HUES48 (cell line): ENCODE results near the gene ZNF816.

Source experiments
- H3K27ac ChIP-seq: one replicate; pipeline ENCODE4 v1.7.0; 2013; ENCODE audit warnings: low read depth, low read length, inconsistent platforms
- H3K27me3 ChIP-seq: 2 replicates; pipeline ENCODE4 v1.6.1; 2013; ENCODE audit warnings: mild to moderate bottlenecking, low read length; ENCODE audit not compliant: control insufficient read depth, insufficient read depth
- H3K36me3 ChIP-seq: 2 replicates; pipeline ENCODE4 v1.6.1; 2013; ENCODE audit warnings: low read length; ENCODE audit not compliant: control insufficient read depth, insufficient read depth
- H3K4me1 ChIP-seq: 2 replicates; pipeline ENCODE4 v1.6.1; 2013; ENCODE audit warnings: mild to moderate bottlenecking, low read length; ENCODE audit not compliant: control insufficient read depth, insufficient read depth
- H3K4me3 ChIP-seq: 2 replicates; pipeline ENCODE4 v1.5.1; 2013; ENCODE audit warnings: mild to moderate bottlenecking, low read depth, low read length
- H3K9ac ChIP-seq: 2 replicates; pipeline ENCODE4 v1.6.1; 2013; ENCODE audit warnings: mild to moderate bottlenecking, low read depth, low read length, moderate library complexity
- H3K9me3 ChIP-seq: 2 replicates; pipeline ENCODE4 v1.6.1; 2013; ENCODE audit warnings: low read length; ENCODE audit not compliant: control insufficient read depth, insufficient read depth

Gene ZNF816

DNA sequence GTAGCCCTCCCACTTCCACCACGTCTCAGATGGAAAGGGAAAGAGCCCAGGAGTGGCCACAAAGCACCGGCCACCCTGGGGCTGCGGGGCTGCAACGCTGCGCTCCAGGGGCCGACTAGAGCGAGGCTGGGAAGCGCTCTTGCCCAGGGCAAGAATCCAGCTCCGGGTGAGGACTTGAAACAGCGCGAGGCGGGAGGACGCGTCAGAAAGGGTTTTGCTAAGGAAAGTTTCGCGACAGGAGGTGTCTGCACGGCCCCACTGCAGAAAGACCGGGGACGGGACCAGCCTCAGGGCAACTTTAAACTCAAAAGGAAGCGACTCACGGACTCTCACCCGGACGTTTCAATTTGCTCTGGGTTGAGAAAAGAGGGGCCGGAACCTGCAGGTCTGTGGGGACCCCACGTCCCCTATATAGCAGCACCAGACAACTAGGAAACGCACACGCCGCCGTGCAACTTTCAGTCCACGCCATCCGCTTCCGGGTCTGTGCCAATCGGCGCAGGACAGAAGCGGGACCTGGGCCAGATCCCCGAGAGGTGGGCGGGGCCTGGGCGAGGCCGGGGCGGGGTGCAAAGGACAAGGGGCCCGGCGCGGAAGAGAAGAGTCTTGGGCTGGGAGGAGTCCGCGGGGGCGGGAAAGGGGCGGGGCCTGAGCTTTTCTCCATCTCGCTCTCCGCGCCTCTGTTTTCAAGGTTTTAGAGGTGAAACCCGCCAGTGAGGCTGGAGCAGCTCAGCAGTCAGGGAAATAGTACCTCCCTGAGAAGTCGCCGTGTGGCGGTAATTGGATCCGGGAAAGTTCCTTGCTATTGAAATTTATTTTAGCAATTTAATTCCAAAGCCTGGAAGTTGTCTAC, at the start of gene ZNF816:
Gene ZNF816 (minus strand): TSS at position 488 of the 853 bp plus-strand sequence. CDS start 6,792 bp downstream, outside the sequence.
- Histone ChIP-seq H3K27ac (peak within 1 kb of the TSS; percentile 89), H3K9ac (peak within 1 kb of the TSS; percentile 73), H3K4me1 (peaks cover 10% of the 10 kb centered on the region; the same call in 1 of the 2 replicates), H3K4me3 (peak within 1 kb of the TSS; percentile 97), H3K36me3 (peaks cover 15% of the 10 kb centered on the region; the same call in 1 of the 2 replicates), H3K27me3 (no peaks in the 10 kb centered on the region), H3K9me3 (peaks cover 6% of the 10 kb centered on the region; the same call in 1 of the 2 replicates)

DNA sequence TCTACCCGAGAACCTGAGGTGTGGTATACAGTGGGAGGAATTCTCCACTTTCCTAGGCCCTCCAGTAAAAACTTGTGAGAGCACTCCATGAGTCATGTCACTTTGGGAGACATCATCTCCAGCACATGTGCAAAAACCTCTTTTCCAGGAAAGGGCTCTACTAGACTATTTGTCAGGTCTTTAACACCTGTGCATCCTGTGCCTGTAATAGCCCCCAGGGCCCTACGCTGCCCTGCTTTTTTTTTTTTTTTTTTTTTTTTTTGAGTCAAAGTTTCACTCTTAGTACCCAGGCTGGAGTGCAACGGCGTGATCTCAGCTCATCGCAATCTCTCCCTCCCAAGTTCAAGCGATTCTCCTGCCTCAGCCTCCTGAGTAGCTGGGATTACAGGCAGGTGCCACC, 49.3 kb upstream of the ZNF816 start:
- no peaks in the 10 kb centered on the region for H3K4me1 ChIP-seq
- no peaks in the 10 kb centered on the region for H3K27me3 ChIP-seq
- no peaks in the 10 kb centered on the region; the same call in 1 of the 2 replicates for H3K9me3 ChIP-seq
- no peak overlapping the region for H3K9ac ChIP-seq
- no peaks in the 10 kb centered on the region for H3K36me3 ChIP-seq
- H3K27ac ChIP-seq: no peak overlapping the region
- H3K4me3 ChIP-seq: no peak overlapping the region

DNA sequence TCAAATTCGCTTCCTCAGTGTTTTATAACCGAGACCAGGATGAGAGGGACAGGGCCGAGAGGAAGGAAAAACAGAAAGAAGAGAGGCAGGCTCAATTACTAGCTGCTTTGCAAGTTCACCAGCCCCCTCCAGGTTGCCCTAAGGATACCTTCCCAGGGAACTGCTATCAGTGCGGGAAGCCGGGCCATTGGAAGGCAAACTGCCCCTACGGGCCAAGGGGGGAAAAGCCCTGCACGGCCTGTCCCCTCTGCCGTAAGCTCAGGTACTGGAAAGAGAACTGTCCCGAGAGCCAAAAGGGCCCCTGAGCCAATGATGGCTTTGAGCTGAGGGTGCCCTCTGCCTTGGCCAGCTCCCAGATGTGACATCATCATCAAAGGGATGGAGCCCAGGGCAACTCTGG, 47.8 kb upstream of the ZNF816 start:
- Histone ChIP-seq H3K9me3 (no peaks in the 10 kb centered on the region; the same call in 1 of the 2 replicates), H3K4me3 (no peak overlapping the region), H3K9ac (no peak overlapping the region), H3K36me3 (no peaks in the 10 kb centered on the region), H3K4me1 (no peaks in the 10 kb centered on the region), H3K27ac (no peak overlapping the region), H3K27me3 (no peaks in the 10 kb centered on the region)

DNA sequence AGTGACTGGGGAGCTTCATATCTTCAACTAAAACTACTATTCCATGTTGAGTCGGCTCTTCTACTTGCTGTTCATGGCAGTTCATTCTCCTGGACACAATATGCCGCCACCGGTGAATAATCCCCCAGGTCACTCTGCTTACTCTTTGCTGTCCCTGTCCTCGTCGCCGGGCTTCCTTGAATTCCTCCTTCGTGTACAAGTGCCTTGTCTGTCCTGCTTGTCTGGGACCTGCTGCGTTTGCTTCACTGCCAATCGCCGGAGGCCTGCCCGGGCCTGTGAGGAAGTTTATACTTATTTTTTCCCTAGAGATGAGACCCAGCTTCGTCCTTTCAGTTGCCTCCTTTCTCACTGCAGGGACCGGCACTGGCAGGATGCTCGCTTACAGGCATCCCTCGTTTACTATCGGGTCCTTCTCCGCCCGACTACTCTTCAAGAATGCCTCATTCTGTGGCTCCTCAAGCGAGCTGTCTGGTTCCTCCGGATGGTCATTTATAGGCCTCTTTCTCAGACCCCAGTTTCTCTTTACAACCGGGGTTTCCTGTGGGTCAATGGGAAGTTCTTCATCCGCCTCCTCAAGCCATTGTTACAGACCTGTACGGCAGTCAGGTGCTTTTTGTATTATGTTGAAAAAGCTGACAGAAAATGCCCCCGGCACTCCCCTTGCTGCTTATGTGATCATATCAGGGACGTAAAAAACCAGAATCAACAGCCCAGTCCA, 45.5 kb upstream of the ZNF816 start:
- no peaks in the 10 kb centered on the region; the same call in 1 of the 2 replicates for H3K9me3 ChIP-seq
- H3K27ac ChIP-seq: no peak overlapping the region
- no peaks in the 10 kb centered on the region for H3K4me1 ChIP-seq
- no peaks in the 10 kb centered on the region for H3K27me3 ChIP-seq
- H3K9ac ChIP-seq: no peak overlapping the region
- H3K4me3 ChIP-seq: no peak overlapping the region
- no peaks in the 10 kb centered on the region for H3K36me3 ChIP-seq

DNA sequence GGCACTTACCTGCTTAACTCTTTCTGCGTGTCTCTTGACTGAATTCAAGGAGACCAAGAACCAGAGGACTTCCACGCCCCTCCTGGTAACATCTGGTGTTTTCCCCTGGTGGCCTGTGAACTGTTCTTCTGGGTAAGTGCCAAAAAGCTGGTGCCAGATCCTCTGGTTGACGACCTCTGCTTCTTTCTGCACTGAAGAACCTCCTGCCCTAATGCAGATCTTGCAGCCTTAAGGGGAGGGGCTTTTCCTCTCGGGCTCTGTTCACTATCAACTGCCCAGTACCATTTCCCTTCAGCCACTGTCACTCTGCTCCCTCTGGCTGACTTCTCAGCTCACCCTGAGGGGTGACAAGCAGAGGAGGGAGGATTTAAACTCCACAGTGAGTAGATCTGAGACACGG, 44.9 kb upstream of the ZNF816 start:
- Histone ChIP-seq H3K9ac (no peak overlapping the region), H3K27ac (no peak overlapping the region), H3K4me1 (no peaks in the 10 kb centered on the region), H3K9me3 (no peaks in the 10 kb centered on the region; the same call in 1 of the 2 replicates), H3K27me3 (no peaks in the 10 kb centered on the region), H3K4me3 (no peak overlapping the region), H3K36me3 (no peaks in the 10 kb centered on the region)

DNA sequence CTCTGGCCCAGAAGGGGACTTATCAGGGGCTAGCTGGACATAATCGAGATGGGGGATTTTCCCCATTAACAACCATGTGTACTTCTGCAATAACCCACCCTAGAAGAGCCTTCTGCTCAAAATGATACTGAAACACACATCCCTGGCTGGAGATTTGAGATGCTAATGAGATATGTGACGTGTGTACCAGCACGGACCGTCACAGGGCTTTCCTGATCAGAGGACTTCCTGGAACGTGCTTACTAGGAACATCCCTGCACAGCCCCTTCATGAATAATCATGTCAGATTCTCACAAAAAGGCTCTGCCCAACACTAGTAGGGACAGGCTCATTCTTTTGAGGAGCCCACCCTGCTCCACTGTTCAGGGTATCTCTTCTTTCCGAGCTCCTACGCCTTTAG, 44.5 kb upstream of the ZNF816 start:
- Histone ChIP-seq H3K4me3 (no peak overlapping the region), H3K36me3 (no peaks in the 10 kb centered on the region), H3K4me1 (no peaks in the 10 kb centered on the region), H3K27ac (no peak overlapping the region), H3K27me3 (no peaks in the 10 kb centered on the region), H3K9me3 (no peaks in the 10 kb centered on the region; the same call in 1 of the 2 replicates), H3K9ac (no peak overlapping the region)

DNA sequence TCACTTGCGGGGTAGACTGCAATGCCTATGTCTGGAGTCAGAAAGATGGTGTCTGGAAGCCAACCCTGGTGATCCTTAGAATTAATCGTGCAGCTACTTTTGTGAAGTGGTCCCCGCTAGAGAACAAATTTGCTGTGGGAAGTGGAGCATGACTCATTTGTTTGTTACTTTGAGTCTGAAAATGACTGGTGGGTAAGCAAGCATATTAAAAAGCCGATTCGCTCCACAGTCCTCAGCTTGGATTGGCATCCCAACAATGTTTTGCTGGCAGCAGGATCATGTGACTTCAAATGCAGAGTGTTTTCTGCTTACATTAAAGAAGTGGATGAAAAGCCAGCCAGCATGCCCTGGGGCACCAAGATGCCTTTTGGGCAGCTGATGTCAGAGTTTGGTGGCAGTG, 41.6 kb upstream of the ZNF816 start:
- H3K27ac ChIP-seq: no peak overlapping the region
- H3K36me3 ChIP-seq: no peaks in the 10 kb centered on the region
- no peaks in the 10 kb centered on the region; the same call in 1 of the 2 replicates for H3K9me3 ChIP-seq
- no peaks in the 10 kb centered on the region for H3K27me3 ChIP-seq
- no peak overlapping the region for H3K4me3 ChIP-seq
- no peak overlapping the region for H3K9ac ChIP-seq
- no peaks in the 10 kb centered on the region for H3K4me1 ChIP-seq

DNA sequence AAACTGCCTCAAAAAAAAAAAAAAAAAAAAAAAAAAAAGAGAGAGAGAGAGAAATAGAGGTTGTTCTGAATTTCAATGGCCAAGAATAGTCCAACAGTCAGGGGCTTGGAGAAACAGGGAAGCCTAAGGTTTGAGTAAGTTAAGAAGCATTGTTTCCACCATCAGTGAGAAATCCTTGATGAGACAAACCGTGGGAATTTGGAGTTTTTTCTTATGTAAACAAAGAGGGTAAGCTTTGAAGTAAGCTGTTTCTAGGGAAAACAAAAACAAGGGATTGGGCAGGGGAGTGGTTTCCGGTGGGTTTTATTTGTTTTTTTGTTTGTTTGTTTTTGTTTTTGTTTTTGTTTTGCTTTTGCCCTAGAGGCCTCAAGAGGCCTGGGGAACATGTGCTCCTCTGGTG, 39.8 kb upstream of the ZNF816 start:
- Histone ChIP-seq H3K4me3 (no peak overlapping the region), H3K4me1 (peaks cover 4% of the 10 kb centered on the region; the same call in 1 of the 2 replicates), H3K27me3 (0 out of 2 replicates have a peak, but pooled peaks cover 3% of the 10 kb centered on the region), H3K9me3 (no peaks in the 10 kb centered on the region; the same call in 1 of the 2 replicates), H3K9ac (no peak overlapping the region), H3K27ac (peak overlapping the region; percentile 35), H3K36me3 (no peaks in the 10 kb centered on the region)

DNA sequence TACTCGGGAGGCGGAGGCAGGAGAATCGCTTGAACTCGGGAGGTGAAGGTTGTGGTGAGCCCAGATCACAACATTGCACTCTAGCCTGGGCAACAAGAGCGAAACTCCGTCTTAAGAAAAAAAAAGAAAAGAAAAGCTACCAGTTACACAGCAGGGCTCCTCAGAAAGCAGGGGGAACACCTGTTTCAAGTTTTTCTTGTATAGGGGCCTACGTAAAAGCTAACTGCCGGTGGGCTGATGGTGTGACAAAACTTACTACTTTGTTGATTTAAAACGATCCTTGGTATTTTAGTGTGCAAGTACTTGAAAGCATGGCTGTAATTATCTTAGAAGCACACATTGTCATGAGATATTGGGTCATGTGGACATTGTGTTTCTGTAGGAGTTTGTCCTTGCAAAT, 35.3 kb upstream of the ZNF816 start:
- H3K27me3 ChIP-seq: peaks cover 6% of the 10 kb centered on the region
- H3K4me1 ChIP-seq: peaks cover 4% of the 10 kb centered on the region; the same call in 1 of the 2 replicates
- no peak overlapping the region for H3K9ac ChIP-seq
- no peaks in the 10 kb centered on the region for H3K36me3 ChIP-seq
- no peaks in the 10 kb centered on the region for H3K9me3 ChIP-seq
- H3K27ac ChIP-seq: no peak overlapping the region
- H3K4me3 ChIP-seq: peak overlapping the region; percentile 38

DNA sequence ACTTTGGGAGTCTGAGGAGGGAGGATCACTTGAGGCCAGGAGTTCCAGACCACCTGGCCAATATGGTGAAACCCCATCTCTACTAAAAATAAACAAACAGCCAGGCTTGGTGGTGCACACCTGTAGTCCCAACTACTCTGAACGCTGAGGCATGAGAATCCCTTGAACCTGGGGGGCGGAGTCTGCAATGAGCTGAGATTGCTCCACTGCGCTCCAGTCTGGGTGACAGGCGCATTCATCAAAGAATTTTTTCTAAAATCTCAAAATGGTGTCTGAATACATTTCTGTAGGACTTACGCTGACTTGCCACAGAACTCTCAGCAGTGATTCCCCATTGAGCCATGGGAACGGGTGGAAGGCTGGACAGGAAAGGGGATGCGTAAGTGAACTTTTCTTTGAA, 33.0 kb upstream of the ZNF816 start:
- Histone ChIP-seq H3K4me3 (no peak overlapping the region), H3K27me3 (peaks cover 25% of the 10 kb centered on the region), H3K9ac (no peak overlapping the region), H3K4me1 (peaks cover 8% of the 10 kb centered on the region), H3K36me3 (no peaks in the 10 kb centered on the region), H3K9me3 (no peaks in the 10 kb centered on the region), H3K27ac (no peak overlapping the region)
